HepG2 (cell line): Measurements from ENCODE around the gene SDC4. TPM values are rescaled to one million over a fixed set of nuclear protein-coding genes. Genes with fewer than 3 reads are reported as not detected.

Source experiments
- CREM ChIP-seq, 2 experiments: sonication (generic) in 1 of 2; formaldehyde crosslinking in 1 of 2; IDR thresholded peaks; 2 replicates each; pipeline versions ENCODE4 v1.4.0 to v1.6.1; 2016 to 2020; ENCODE audit warnings: antibody characterized with exemption in 1 of 2, mild to moderate bottlenecking in 1 of 2, missing genetic modification reagents in 1 of 2
- DNMT1 ChIP-seq: sonication (generic); formaldehyde crosslinking; IDR thresholded peaks from 2 replicates; pipeline ENCODE4 v1.5.1; 2020; ENCODE audit warnings: mild to moderate bottlenecking, missing genetic modification reagents
- DRAP1 ChIP-seq: IDR thresholded peaks from 2 replicates; pipeline ENCODE4 v1.6.1; 2016; ENCODE audit warnings: missing genetic modification reagents, missing compliant biosample characterization
- KDM1A ChIP-seq: IDR thresholded peaks from 2 replicates; pipeline ENCODE4 v1.6.1; 2016; ENCODE audit warnings: missing compliant biosample characterization
- KLF13 ChIP-seq: sonication (generic); formaldehyde crosslinking; IDR thresholded peaks from 2 replicates; pipeline ENCODE4 v1.4.0; 2020; ENCODE audit warnings: mild to moderate bottlenecking, missing genetic modification reagents
- NCOR1 ChIP-seq: fragments of 200-600 bp; sonication (generic); IDR thresholded peaks from 2 replicates; pipeline ENCODE4 v1.7.0; 2017; ENCODE audit warnings: antibody characterized with exemption, low read length, borderline replicate concordance
- PBX2 ChIP-seq: IDR thresholded peaks from 2 replicates; pipeline ENCODE4 v1.6.1; 2016; ENCODE audit warnings: control low read depth
- TAF15 ChIP-seq: fragments of 200-400 bp; formaldehyde crosslinking; IDR thresholded peaks from one replicate; pipeline ENCODE4 v1.6.1; 2018; ENCODE audit warnings: mild to moderate bottlenecking, low read depth, low read length; ENCODE audit not compliant: poor library complexity, severe bottlenecking
- THAP7 ChIP-seq: sonication (generic); formaldehyde crosslinking; IDR thresholded peaks from 2 replicates; pipeline ENCODE4 v1.8.1; 2023; ENCODE audit warnings: mild to moderate bottlenecking, missing genetic modification reagents
- ZBTB4 ChIP-seq: sonication (generic); formaldehyde crosslinking; IDR thresholded peaks from 2 replicates; pipeline ENCODE4 v1.4.0; 2020; ENCODE audit warnings: missing genetic modification reagents, mild to moderate bottlenecking, borderline replicate concordance
- ZMYM3 ChIP-seq: sonication (generic); formaldehyde crosslinking; IDR thresholded peaks from 2 replicates; pipeline ENCODE4 v1.5.1; 2020; ENCODE audit warnings: mild to moderate bottlenecking, missing genetic modification reagents
- ZNF235 ChIP-seq: sonication (generic); formaldehyde crosslinking; IDR thresholded peaks from 2 replicates; pipeline ENCODE4 v1.8.1; 2023; ENCODE audit warnings: mild to moderate bottlenecking, missing genetic modification reagents, borderline replicate concordance
- ZNF597 ChIP-seq: sonication (generic); formaldehyde crosslinking; IDR thresholded peaks from 2 replicates; pipeline ENCODE4 v1.5.0; 2020; ENCODE audit warnings: missing genetic modification reagents
- ZNF773 ChIP-seq: sonication (generic); formaldehyde crosslinking; IDR thresholded peaks from 2 replicates; pipeline ENCODE4 v1.4.0; 2020; ENCODE audit warnings: missing genetic modification reagents, borderline replicate concordance
- ZNF850 ChIP-seq: sonication (generic); formaldehyde crosslinking; conservative IDR thresholded peaks from 2 replicates; pipeline ENCODE4 v1.9.0; 2021; ENCODE audit warnings: mild to moderate bottlenecking, missing genetic modification reagents
- ZXDC ChIP-seq: sonication (generic); formaldehyde crosslinking; IDR thresholded peaks from 2 replicates; pipeline ENCODE4 v1.5.0; 2020; ENCODE audit warnings: mild to moderate bottlenecking, missing genetic modification reagents
- polyA plus RNA-seq, 8 experiments: library from polyadenylated mRNA; depleted of rRNA in 3 of 8; stranded (reverse) in 7 of 8; unstranded in 1 of 8; fragments of >200 nt; fragmentation: Illumina TruSeq in 4 of 8; extraction: Trizol in 4 of 8; gene quantifications; 2 replicates each; pipeline versions ENCODE4 v1.2.1 to v1.2.3, GENCODE V29; 2011 to 2016; ENCODE audit warnings: low read depth in 4 of 8, missing spikeins in 1 of 8, mixed read lengths in 1 of 8; ENCODE audit not compliant: insufficient read depth in 1 of 8
- total RNA-seq, 5 experiments: library from RNA; depleted of rRNA; stranded (reverse); fragments of >200 nt; fragmentation: Illumina TruSeq; extraction: Trizol; gene quantifications; 2 replicates each; pipeline ENCODE4 v1.2.3, GENCODE V29; 2016; ENCODE audit warnings: low read depth in 1 of 5

Gene SDC4
- total and polyA plus RNA-seq, 2 of the 13 experiments (the other 11 are each of a cell fraction or from before 2014, with no cell fraction given) = 49.0 to 65.1 TPM

- TF ChIP-seq ZNF235 (CRISPR knock-in tag) (peak; percentile 57; the same call in 1 of the 2 replicates), TAF15 (no peak), ZBTB4 (CRISPR knock-in tag) (0 out of 2 replicates have a peak, but pooled peaks have one; percentile 24), ZXDC (CRISPR knock-in tag) (no peak), ZNF850 (CRISPR knock-in tag) (no peak; the same call in 1 of the 2 replicates), THAP7 (peak; percentile 56; the same call in 1 of the 2 replicates), KDM1A (CRISPR knock-in tag) (no peak), ZMYM3 (peak; percentile 38; the same call in 1 of the 2 replicates), NCOR1 (peak; percentile 32; the same call in 1 of the 2 replicates), CREM (IDR thresholded peaks at IDR 0.05) (0 out of 2 replicates have a peak, but pooled peaks have one; percentile 10), CREM (CRISPR knock-in tag; IDR thresholded peaks at IDR 0.05) (no peak), ZNF773 (CRISPR knock-in tag) (no peak), ZNF597 (CRISPR knock-in tag) (no peak), PBX2 (CRISPR knock-in tag) (0 out of 2 replicates have a peak, but pooled peaks have one; percentile 41), DNMT1 (CRISPR knock-in tag) (no peak), KLF13 (CRISPR knock-in tag) (no peak), DRAP1 (CRISPR knock-in tag) (no peak)
These were observed 6.0 kb downstream of the SDC4 start (continued) for GRCh38 chr20:45341939-45342854.
